H9 (cell line): ENCODE measurements around the gene TRMT2A. TPM values are rescaled to one million over a fixed set of nuclear protein-coding genes. Genes with fewer than 3 reads are reported as not detected.

Experiments used
- DNase-seq: peaks from one replicate; pipeline ENCODE4 v3.0.0-alpha.2; 2017
- H2AFZ ChIP-seq: one replicate; pipeline ENCODE4 v1.6.1; 2013; ENCODE audit warnings: mild to moderate bottlenecking, low read length, control low read depth, moderate library complexity
- H2AK5ac ChIP-seq: 2 replicates; pipeline ENCODE4 v1.6.1; 2013; ENCODE audit warnings: low read length, control low read depth, mixed read lengths; ENCODE audit not compliant: insufficient read length
- H2BK120ac ChIP-seq: one replicate; pipeline ENCODE4 v1.6.1; 2013; ENCODE audit warnings: low read depth, mild to moderate bottlenecking, low read length, control low read depth, inconsistent platforms; ENCODE audit not compliant: poor library complexity, severe bottlenecking
- H2BK12ac ChIP-seq: 2 replicates; pipeline ENCODE4 v1.6.1; 2013; ENCODE audit warnings: low read length, control low read depth, mixed read lengths, low read depth; ENCODE audit not compliant: insufficient read length
- H2BK15ac ChIP-seq: 2 replicates; pipeline ENCODE4 v1.6.1; 2013; ENCODE audit warnings: low read depth, low read length, control low read depth
- H2BK20ac ChIP-seq: one replicate; pipeline ENCODE4 v1.6.1; 2013; ENCODE audit warnings: low read depth, mild to moderate bottlenecking, low read length, control low read depth, inconsistent platforms; ENCODE audit not compliant: poor library complexity, severe bottlenecking
- H2BK5ac ChIP-seq: 2 replicates; pipeline ENCODE4 v1.6.1; 2013; ENCODE audit warnings: low read length, control low read depth, mixed read lengths; ENCODE audit not compliant: insufficient read length
- H3K14ac ChIP-seq: 2 replicates; pipeline ENCODE4 v1.6.1; 2013; ENCODE audit warnings: low read length, control low read depth; ENCODE audit not compliant: insufficient read depth
- H3K18ac ChIP-seq: 2 replicates; pipeline ENCODE4 v1.6.1; 2013; ENCODE audit warnings: low read depth, mild to moderate bottlenecking, mixed read lengths, low read length, control low read depth; ENCODE audit not compliant: insufficient read length
- H3K23ac ChIP-seq: 2 replicates; pipeline ENCODE4 v1.6.1; 2013; ENCODE audit warnings: low read length, control low read depth, mixed read lengths, low read depth; ENCODE audit not compliant: insufficient read length
- H3K23me2 ChIP-seq: 2 replicates; pipeline ENCODE4 v1.6.1; 2013; ENCODE audit warnings: low read depth, mild to moderate bottlenecking, mixed read lengths, low read length, control low read depth; ENCODE audit not compliant: insufficient read length, poor library complexity, severe bottlenecking
- H3K27ac ChIP-seq: 2 replicates; pipeline ENCODE4 v1.5.1; 2013; ENCODE audit warnings: low read length, control low read depth, mixed read lengths, low read depth; ENCODE audit not compliant: insufficient read length
- H3K27me3 ChIP-seq: 2 replicates; pipeline ENCODE4 v1.6.1; 2013; ENCODE audit warnings: low read length, control low read depth, inconsistent platforms; ENCODE audit not compliant: insufficient read depth
- H3K4ac ChIP-seq: 2 replicates; pipeline ENCODE4 v1.6.1; 2013; ENCODE audit warnings: low read depth, mild to moderate bottlenecking, control low read depth, inconsistent platforms, low read length, moderate library complexity
- H3K4me1 ChIP-seq: 2 replicates; pipeline ENCODE4 v1.6.1; 2013; ENCODE audit warnings: low read length, control low read depth, inconsistent platforms; ENCODE audit not compliant: insufficient read depth
- H3K4me2 ChIP-seq: 2 replicates; pipeline ENCODE4 v1.6.1; 2013; ENCODE audit warnings: low read length, control low read depth, mixed read lengths; ENCODE audit not compliant: insufficient read length, insufficient read depth
- H3K56ac ChIP-seq: 2 replicates; pipeline ENCODE4 v1.6.1; 2013; ENCODE audit warnings: low read depth, mild to moderate bottlenecking, mixed read lengths, low read length, control low read depth; ENCODE audit not compliant: insufficient read length
- H3K79me1 ChIP-seq: 2 replicates; pipeline ENCODE4 v1.6.1; 2013; ENCODE audit warnings: low read depth, mild to moderate bottlenecking, moderate library complexity, low read length, control low read depth, inconsistent platforms; ENCODE audit not compliant: insufficient read depth, poor library complexity, severe bottlenecking
- H3K79me2 ChIP-seq: 2 replicates; pipeline ENCODE4 v1.6.1; 2013; ENCODE audit warnings: low read length, control low read depth, inconsistent platforms; ENCODE audit not compliant: insufficient read depth
- H3K9ac ChIP-seq: 2 replicates; pipeline ENCODE4 v1.6.1; 2013; ENCODE audit warnings: low read length, control low read depth, mixed read lengths; ENCODE audit not compliant: insufficient read length; ENCODE audit errors: extremely low read depth
- H3K9me3 ChIP-seq: one replicate; pipeline ENCODE4 v1.6.1; 2013; ENCODE audit warnings: low read depth, low read length, inconsistent platforms; ENCODE audit not compliant: control insufficient read depth
- H3T11ph ChIP-seq: one replicate; pipeline ENCODE4 v1.6.1; 2013; ENCODE audit warnings: mild to moderate bottlenecking, low read length, control low read depth, inconsistent platforms
- H4K20me1 ChIP-seq: one replicate; pipeline ENCODE4 v1.6.1; 2013; ENCODE audit not compliant: control insufficient read depth, insufficient read length, insufficient read depth
- H4K5ac ChIP-seq: 2 replicates; pipeline ENCODE4 v1.6.1; 2013; ENCODE audit warnings: low read depth, mild to moderate bottlenecking, mixed read lengths, low read length, control low read depth; ENCODE audit not compliant: insufficient read length
- H4K8ac ChIP-seq: replicated peaks from 2 replicates; pipeline ENCODE4 v1.6.1; 2013; ENCODE audit warnings: low read length, control low read depth, mixed read lengths, low read depth; ENCODE audit not compliant: insufficient read length
- H4K91ac ChIP-seq: 2 replicates; pipeline ENCODE4 v1.6.1; 2013; ENCODE audit warnings: low read depth, mild to moderate bottlenecking, moderate library complexity, mixed read lengths, low read length, control low read depth; ENCODE audit not compliant: insufficient read length
- H3K27ac Mint-ChIP-seq, 3 experiments: 2 replicates in 2 of 3; 3 replicates in 1 of 3; pipeline ENCODE4 v1.8.0; 2020 to 2021; ENCODE audit warnings: mixed read lengths in 3 of 3, mild to moderate bottlenecking in 1 of 3, moderate library complexity in 1 of 3
- H3K27me3 Mint-ChIP-seq: 2 replicates; pipeline ENCODE4 v1.8.0; 2021; ENCODE audit warnings: low read depth, mild to moderate bottlenecking, moderate library complexity, mixed read lengths
- H3K36me3 Mint-ChIP-seq, 3 experiments: 2 replicates in 2 of 3; 3 replicates in 1 of 3; pipeline ENCODE4 v1.8.0; 2020 to 2021; ENCODE audit warnings: low read depth in 3 of 3, mixed read lengths in 3 of 3; ENCODE audit not compliant: insufficient read depth in 1 of 3
- H3K4me1 Mint-ChIP-seq, 2 experiments: 2 replicates each; pipeline ENCODE4 v1.8.0; 2020; ENCODE audit warnings: mixed read lengths in 2 of 2
- H3K4me3 Mint-ChIP-seq, 2 experiments: 2 replicates in 1 of 2; 3 replicates in 1 of 2; pipeline ENCODE4 v1.8.0; 2020 to 2021; ENCODE audit warnings: mild to moderate bottlenecking in 2 of 2, mixed read lengths in 2 of 2, moderate library complexity in 1 of 2
- H3K9me3 Mint-ChIP-seq, 2 experiments: 2 replicates in 1 of 2; 3 replicates in 1 of 2; pipeline ENCODE4 v1.8.0; 2020; ENCODE audit warnings: mild to moderate bottlenecking in 2 of 2, mixed read lengths in 2 of 2, moderate library complexity in 1 of 2
- CTCF ChIP-seq: fragments of 200-600 bp; sonication (generic); conservative IDR thresholded peaks from 3 replicates; pipeline ENCODE4 v1.8.0; 2021; ENCODE audit warnings: antibody characterized with exemption, mild to moderate bottlenecking
- WGBS: extraction: QIAGEN DNeasy Blood & Tissue Kit; methylation state at CpG from one replicate; pipeline ENCODE4 v1.1.7; 2013; ENCODE audit warnings: missing lambda C conversion rate, low lambda C conversion rate, mixed read lengths; ENCODE audit not compliant: insufficient read length; ENCODE audit errors: extremely low coverage; 5-methylcytosine and 5-hydroxymethylcytosine counted together
- total RNA-seq: library from RNA; stranded (reverse); gene quantifications from 2 replicates; pipeline ENCODE4 v1.2.1, GENCODE V29; 2021

The TRMT2A gene
- total RNA-seq, 1 experiment from 2014 or later = 58.2 TPM

GRCh38 chr22:20064545-20065262 is 52.3 kb downstream of the TRMT2A start:
- Histone ChIP-seq H3K27me3 (no peaks in the 10 kb centered on the region), H3K9me3 (no peaks in the 10 kb centered on the region), H4K91ac (no peak overlapping the region), H4K8ac (no peak overlapping the region), H3K4me2 (no peak overlapping the region), H2BK5ac (no peak overlapping the region), H3K56ac (no peak overlapping the region), H2BK12ac (no peak overlapping the region), H3K23me2 (no peaks in the 10 kb centered on the region), H3K14ac (no peak overlapping the region; the same call in 1 of the 2 replicates), H4K20me1 (no peaks in the 10 kb centered on the region), H3K23ac (no peak overlapping the region), H3K18ac (no peak overlapping the region), H2AK5ac (no peak overlapping the region), H2BK15ac (no peak overlapping the region), H3K4me1 (no peaks in the 10 kb centered on the region), H3K79me2 (no peaks in the 10 kb centered on the region), H2BK20ac (no peak overlapping the region), H3T11ph (no peak overlapping the region), H2BK120ac (no peak overlapping the region), H3K79me1 (no peaks in the 10 kb centered on the region), H3K27ac (no peak overlapping the region), H4K5ac (no peak overlapping the region), H3K9ac (no peak overlapping the region), H3K4ac (no peak overlapping the region), H2AFZ (no peak overlapping the region)
- Mint-ChIP-seq H3K27ac (peak overlapping the region in 1 of 3 experiments; percentile 72; a peak in 1 of 7 replicates), H3K4me3 (no peak overlapping the region), H3K27me3 (peaks cover 17% of the 10 kb centered on the region), H3K4me1 (no peaks in the 10 kb centered on the region), H3K36me3 (peaks cover 0 to 3% (median 2%) of the 10 kb centered on the region in 3 experiments; a peak in 2 of 7 replicates), H3K9me3 (no peaks in the 10 kb centered on the region)
- WGBS = no CpG with 5 or more reads among the region's 18 CpGs
- no peak for DNase-seq
- no peak for TF ChIP-seq CTCF
